HEK293 (cell line): ENCODE results near the gene RAD52.

ENCODE experiments used
- CTCF ChIA-PET: fragments of 350-600 bp; formaldehyde crosslinking; extraction: SDS; loops from one replicate; lab custom pipeline; 2021; ENCODE audit warnings: antibody characterized with exemption; lab: Yijun Ruan, JAX
- POLR2A ChIA-PET: fragments of 300-600 bp; formaldehyde crosslinking; extraction: SDS; loops from one replicate; lab custom pipeline; 2020; ENCODE audit warnings: antibody characterized with exemption, inconsistent platforms; lab: Yijun Ruan, JAX
- H3K27ac ChIP-seq: fragments of 200-500 bp; sonication (Bioruptor generic); 2 replicates; pipeline ENCODE4 v1.5.1; 2014; ENCODE audit warnings: low read depth, low read length, control low read depth, inconsistent platforms; ENCODE audit errors: extremely low read depth
- H3K36me3 ChIP-seq, 2 experiments: fragments of 200-500 bp in 1 of 2; sonication (Bioruptor generic) in 1 of 2; 1 replicate in 1 of 2; 2 replicates in 1 of 2; pipeline ENCODE4 v1.5.1; 2014 to 2017; ENCODE audit warnings: inconsistent platforms in 2 of 2, low read length in 2 of 2; ENCODE audit not compliant: control insufficient read depth in 2 of 2, insufficient read depth in 1 of 2
- H3K4me1 ChIP-seq: fragments of 200-500 bp; sonication (Bioruptor generic); 2 replicates; pipeline ENCODE4 v1.5.1; 2014; ENCODE audit warnings: mild to moderate bottlenecking, low read length, inconsistent platforms; ENCODE audit not compliant: control insufficient read depth, insufficient read depth
- H3K4me3 ChIP-seq: 2 replicates; pipeline ENCODE4 v1.5.1; 2011; ENCODE audit warnings: low read depth, mild to moderate bottlenecking, control low read depth, low read length, moderate library complexity
- H3K9me3 ChIP-seq: fragments of 200-500 bp; sonication (Bioruptor generic); 2 replicates; pipeline ENCODE4 v1.5.1; 2014; ENCODE audit warnings: low read depth, low read length, inconsistent platforms; ENCODE audit not compliant: control insufficient read depth, insufficient read depth
- AEBP2 ChIP-seq: fragments of 450-650 bp; formaldehyde crosslinking; IDR thresholded peaks from 2 replicates; pipeline ENCODE4 v1.5.1; 2016; ENCODE audit warnings: missing biosample characterization, missing genetic modification characterization, borderline replicate concordance
- HOXD13 ChIP-seq: sonication (generic); formaldehyde crosslinking; IDR thresholded peaks from 2 replicates; pipeline ENCODE4 v1.8.0; 2022; ENCODE audit warnings: missing genetic modification reagents, borderline replicate concordance
- KLF7 ChIP-seq: fragments of 450-650 bp; formaldehyde crosslinking; IDR thresholded peaks from 2 replicates; pipeline ENCODE4 v1.5.1; 2016; ENCODE audit warnings: missing biosample characterization, missing genetic modification characterization, borderline replicate concordance
- ZBTB11 ChIP-seq: fragments of 450-650 bp; formaldehyde crosslinking; conservative IDR thresholded peaks from 2 replicates; pipeline ENCODE4 v1.5.1; 2016; ENCODE audit warnings: low read depth, missing biosample characterization, missing genetic modification characterization
- ZEB2 ChIP-seq: fragments of 450-650 bp; formaldehyde crosslinking; IDR thresholded peaks from 2 replicates; pipeline ENCODE4 v1.5.1; 2016; ENCODE audit warnings: missing biosample characterization, missing genetic modification characterization
- ZFP37 ChIP-seq: fragments of 450-650 bp; formaldehyde crosslinking; IDR thresholded peaks from 2 replicates; pipeline ENCODE4 v1.5.1; 2016; ENCODE audit warnings: missing biosample characterization, missing genetic modification characterization
- ZNF10 ChIP-seq: fragments of 450-650 bp; formaldehyde crosslinking; IDR thresholded peaks from 2 replicates; pipeline ENCODE4 v1.5.1; 2017; ENCODE audit warnings: missing biosample characterization, missing genetic modification characterization
- ZNF114 ChIP-seq: fragments of 450-650 bp; formaldehyde crosslinking; IDR thresholded peaks from 2 replicates; pipeline ENCODE4 v1.5.0; 2017; ENCODE audit warnings: missing biosample characterization, missing genetic modification characterization
- ZNF473 ChIP-seq: fragments of 450-650 bp; formaldehyde crosslinking; IDR thresholded peaks from 2 replicates; pipeline ENCODE4 v1.5.1; 2017; ENCODE audit warnings: missing biosample characterization, missing genetic modification characterization
- ZNF558 ChIP-seq: fragments of 450-650 bp; formaldehyde crosslinking; IDR thresholded peaks from 2 replicates; pipeline ENCODE4 v1.5.1; 2016; ENCODE audit warnings: missing biosample characterization, missing genetic modification characterization
- ZNF561 ChIP-seq: fragments of 450-650 bp; IDR thresholded peaks from 2 replicates; pipeline ENCODE4 v1.5.1; 2018; ENCODE audit warnings: missing biosample characterization, missing genetic modification characterization, borderline replicate concordance
- ZNF600 ChIP-seq: fragments of 450-650 bp; formaldehyde crosslinking; IDR thresholded peaks from 2 replicates; pipeline ENCODE4 v1.5.1; 2016; ENCODE audit warnings: missing biosample characterization, missing genetic modification characterization
- ZNF623 ChIP-seq: fragments of 450-650 bp; formaldehyde crosslinking; IDR thresholded peaks from 2 replicates; pipeline ENCODE4 v1.5.1; 2016; ENCODE audit warnings: missing biosample characterization, missing genetic modification characterization
- ZNF626 ChIP-seq: fragments of 450-650 bp; sonication (Bioruptor Pico); formaldehyde crosslinking; IDR thresholded peaks from 2 replicates; pipeline ENCODE4 v1.5.1; 2018; ENCODE audit warnings: missing biosample characterization, missing genetic modification characterization, inconsistent platforms
- ZNF707 ChIP-seq: fragments of 450-650 bp; formaldehyde crosslinking; IDR thresholded peaks from 2 replicates; pipeline ENCODE4 v1.5.1; 2016; ENCODE audit warnings: missing biosample characterization, missing genetic modification characterization
- ZNF768 ChIP-seq: fragments of 450-650 bp; formaldehyde crosslinking; IDR thresholded peaks from 2 replicates; pipeline ENCODE4 v1.5.1; 2018; ENCODE audit warnings: missing biosample characterization, mild to moderate bottlenecking, missing genetic modification characterization
- ZNF776 ChIP-seq: fragments of 450-650 bp; formaldehyde crosslinking; IDR thresholded peaks from 2 replicates; pipeline ENCODE4 v1.5.0; 2017; ENCODE audit warnings: missing biosample characterization, missing genetic modification characterization, borderline replicate concordance
- ZNF843 ChIP-seq: fragments of 450-650 bp; formaldehyde crosslinking; IDR thresholded peaks from 2 replicates; pipeline ENCODE4 v1.5.1; 2016; ENCODE audit warnings: missing biosample characterization, missing genetic modification characterization
- ZXDB ChIP-seq: fragments of 450-650 bp; formaldehyde crosslinking; IDR thresholded peaks from 2 replicates; pipeline ENCODE4 v1.5.1; 2016; ENCODE audit warnings: missing biosample characterization, missing genetic modification characterization
- TF ChIP-seq, protein P1 (sequence below): fragments of 450-650 bp; formaldehyde crosslinking; IDR thresholded peaks from 2 replicates; pipeline ENCODE4 v1.5.1; 2017; ENCODE audit warnings: missing biosample characterization, missing genetic modification characterization
- TF ChIP-seq, protein P2 (sequence below): fragments of 450-650 bp; formaldehyde crosslinking; IDR thresholded peaks from 2 replicates; pipeline ENCODE4 v1.5.1; 2016; ENCODE audit warnings: missing biosample characterization, missing genetic modification characterization

Gene RAD52

DNA sequence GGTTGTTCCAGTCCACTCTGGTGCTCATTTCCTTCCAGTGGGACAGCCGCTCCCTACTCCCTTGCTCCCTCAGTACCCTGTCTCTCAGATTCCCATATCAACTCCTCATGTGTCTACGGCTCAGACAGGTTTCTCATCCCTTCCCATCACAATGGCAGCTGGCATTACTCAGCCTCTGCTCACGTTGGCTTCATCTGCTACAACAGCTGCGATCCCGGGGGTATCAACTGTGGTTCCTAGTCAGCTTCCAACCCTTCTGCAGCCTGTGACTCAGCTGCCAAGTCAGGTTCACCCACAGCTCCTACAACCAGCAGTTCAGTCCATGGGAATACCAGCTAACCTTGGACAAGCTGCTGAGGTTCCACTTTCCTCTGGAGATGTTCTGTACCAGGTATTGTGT, 69.9 kb downstream of the RAD52 start:
- Histone ChIP-seq H3K27ac (no peak overlapping the region), H3K9me3 (no peaks in the 10 kb centered on the region), H3K4me1 (no peaks in the 10 kb centered on the region), H3K4me3 (no peak overlapping the region), H3K36me3 (peaks cover 67 to 81% of the 10 kb centered on the region in 2 experiments)
- CTCF ChIA-PET: interaction anchor here (0.6 to 2.6 kb wide), 2 partner anchors 11 to 13 kb away, joined by 3 to 6 read pairs; no protein-coding TSS in a partner anchor
- POLR2A ChIA-PET: no interaction called here
- TF ChIP-seq ZNF114 (tag by site-specific recombination): no peak
- TF ChIP-seq HOXD13 (CRISPR knock-in tag): no peak
- TF ChIP-seq ZNF843: no peak
- no peak for TF ChIP-seq ZNF558 (tag by site-specific recombination)
- TF ChIP-seq, protein P1, sequence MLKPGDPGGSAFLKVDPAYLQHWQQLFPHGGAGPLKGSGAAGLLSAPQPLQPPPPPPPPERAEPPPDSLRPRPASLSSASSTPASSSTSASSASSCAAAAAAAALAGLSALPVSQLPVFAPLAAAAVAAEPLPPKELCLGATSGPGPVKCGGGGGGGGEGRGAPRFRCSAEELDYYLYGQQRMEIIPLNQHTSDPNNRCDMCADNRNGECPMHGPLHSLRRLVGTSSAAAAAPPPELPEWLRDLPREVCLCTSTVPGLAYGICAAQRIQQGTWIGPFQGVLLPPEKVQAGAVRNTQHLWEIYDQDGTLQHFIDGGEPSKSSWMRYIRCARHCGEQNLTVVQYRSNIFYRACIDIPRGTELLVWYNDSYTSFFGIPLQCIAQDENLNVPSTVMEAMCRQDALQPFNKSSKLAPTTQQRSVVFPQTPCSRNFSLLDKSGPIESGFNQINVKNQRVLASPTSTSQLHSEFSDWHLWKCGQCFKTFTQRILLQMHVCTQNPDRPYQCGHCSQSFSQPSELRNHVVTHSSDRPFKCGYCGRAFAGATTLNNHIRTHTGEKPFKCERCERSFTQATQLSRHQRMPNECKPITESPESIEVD (tag by site-specific recombination): no peak
- TF ChIP-seq ZNF561 (tag by site-specific recombination): no peak

DNA sequence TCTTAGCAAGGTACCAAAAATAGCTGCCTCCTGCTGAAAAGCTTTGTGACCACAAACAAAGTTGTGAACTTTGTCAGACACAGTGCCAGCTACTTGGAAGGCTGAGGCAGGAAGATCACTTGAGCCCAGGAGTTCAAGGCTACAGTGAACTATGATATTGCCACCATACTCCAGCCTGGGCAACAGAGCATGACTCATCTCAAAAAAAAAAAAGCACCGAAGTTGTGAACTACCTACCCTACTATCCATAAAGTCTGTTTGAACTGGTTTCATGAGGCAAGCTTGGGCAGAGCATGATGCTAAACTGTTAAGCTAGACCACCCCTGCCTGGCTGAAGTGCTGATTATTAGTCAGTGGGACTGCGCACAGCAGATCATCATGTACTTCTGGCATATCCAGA, 75.5 kb downstream of the RAD52 start:
- Histone ChIP-seq H3K4me3 (no peak overlapping the region), H3K27ac (no peak overlapping the region), H3K4me1 (no peaks in the 10 kb centered on the region), H3K36me3 (peaks cover 50 to 64% of the 10 kb centered on the region in 2 experiments), H3K9me3 (no peaks in the 10 kb centered on the region)
- ChIA-PET POLR2A (no interaction called here), CTCF (interaction anchor here (0.6 to 1.9 kb wide), 4 partner anchors 57 to 89 kb away, joined by 4 to 7 read pairs (median 6); no protein-coding TSS in a partner anchor)
- no peak for TF ChIP-seq ZNF473 (tag by site-specific recombination)
- TF ChIP-seq ZNF623: no peak
- TF ChIP-seq, protein P2, sequence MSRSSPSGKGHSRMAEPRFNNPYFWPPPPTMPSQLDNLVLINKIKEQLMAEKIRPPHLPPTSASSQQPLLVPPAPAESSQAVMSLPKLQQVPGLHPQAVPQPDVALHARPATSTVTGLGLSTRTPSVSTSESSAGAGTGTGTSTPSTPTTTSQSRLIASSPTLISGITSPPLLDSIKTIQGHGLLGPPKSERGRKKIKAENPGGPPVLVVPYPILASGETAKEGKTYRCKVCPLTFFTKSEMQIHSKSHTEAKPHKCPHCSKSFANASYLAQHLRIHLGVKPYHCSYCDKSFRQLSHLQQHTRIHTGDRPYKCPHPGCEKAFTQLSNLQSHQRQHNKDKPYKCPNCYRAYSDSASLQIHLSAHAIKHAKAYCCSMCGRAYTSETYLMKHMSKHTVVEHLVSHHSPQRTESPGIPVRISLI: peak; percentile 72; the same call in 1 of the 2 replicates
- no peak for TF ChIP-seq ZEB2 (tag by site-specific recombination)
- peak; percentile 56; the same call in 1 of the 2 replicates for TF ChIP-seq ZNF600 (tag by site-specific recombination)

GRCh38 chr12:870378-870777, 79.1 kb downstream of the RAD52 start:
- Histone ChIP-seq H3K9me3 (no peaks in the 10 kb centered on the region), H3K36me3 (peaks cover 48 to 72% of the 10 kb centered on the region in 2 experiments), H3K27ac (no peak overlapping the region), H3K4me3 (no peak overlapping the region), H3K4me1 (no peaks in the 10 kb centered on the region)
- CTCF ChIA-PET: interaction anchor here (0.8 to 1.0 kb wide), 2 partner anchors 28 to 54 kb away, joined by 3 to 4 read pairs; no protein-coding TSS in a partner anchor
- POLR2A ChIA-PET: no interaction called here
- TF ChIP-seq AEBP2 (tag by site-specific recombination): no peak
- TF ChIP-seq ZNF626 (tag by site-specific recombination): no peak
- TF ChIP-seq ZNF10 (tag by site-specific recombination): no peak
- no peak for TF ChIP-seq ZBTB11 (tag by site-specific recombination)
- no peak for TF ChIP-seq ZNF768 (tag by site-specific recombination)
- no peak for TF ChIP-seq ZNF707 (tag by site-specific recombination)
- TF ChIP-seq KLF7 (tag by site-specific recombination): no peak
- no peak for TF ChIP-seq ZXDB (tag by site-specific recombination)
- no peak for TF ChIP-seq ZFP37 (tag by site-specific recombination)
- TF ChIP-seq ZNF776 (tag by site-specific recombination): no peak
